Stimulated activated naive CD8-positive, alpha-beta T cell treated with anti-CD3 and anti-CD28 coated beads, Interleukin-15, Interleukin-2, amounts not matched to agents 100 U/mL and 50 U/mL, for 24 hours (primary cell): Measurements from ENCODE around the gene IQCN.

ENCODE experiments used
- ATAC-seq: fragments of 150-1000 bp; cut with Tn5 transposase; one replicate; pipeline ENCODE4 v1.10.0; 2021
- DNase-seq: peaks from one replicate; pipeline ENCODE4 v3.0.0; 2021

The IQCN gene

GRCh38 chr19:18274219-18274780 lies at the start of gene IQCN:
Gene IQCN, minus strand, starts transcription at chr19:18274452. Its CDS starts 4,974 bp downstream, at chr19:18269478.
- DNase-seq: peak; percentile 57
- ATAC-seq: peak; percentile 74

GRCh38 chr19:18322759-18323460 lies 48.7 kb upstream of the IQCN start, which contains the start of gene LSM4:
Gene LSM4, minus strand, starts transcription at chr19:18323076. Its CDS starts 56 bp downstream, at chr19:18323020.
- DNase-seq (peak; percentile 99), ATAC-seq (peak; percentile 97)

- DNase-seq (peak; percentile 69), ATAC-seq (no peak)
Measured at GRCh38 chr19:18322318-18322758, 48.1 kb upstream of the IQCN start.

- DNase-seq: no peak
- ATAC-seq: no peak
Measured at GRCh38 chr19:18321734-18322102, 47.5 kb upstream of the IQCN start.

- no peak for ATAC-seq
- DNase-seq: no peak
Measured at GRCh38 chr19:18320865-18321733, 46.8 kb upstream of the IQCN start.

GRCh38 chr19:18319591-18320135 lies 45.4 kb upstream of the IQCN start:
- DNase-seq (no peak), ATAC-seq (no peak)

- ATAC-seq (no peak), DNase-seq (peak; percentile 64)
Measured at GRCh38 chr19:18317961-18318800, 43.9 kb upstream of the IQCN start.

- no peak for DNase-seq
- no peak for ATAC-seq
Measured at GRCh38 chr19:18313398-18313797, 39.1 kb upstream of the IQCN start.

GRCh38 chr19:18312092-18312534 lies 37.9 kb upstream of the IQCN start:
- ATAC-seq (no peak), DNase-seq (no peak)

GRCh38 chr19:18311502-18312091 lies 37.3 kb upstream of the IQCN start:
- DNase-seq: no peak
- ATAC-seq: no peak

GRCh38 chr19:18310966-18311365 lies 36.7 kb upstream of the IQCN start:
- ATAC-seq (no peak), DNase-seq (no peak)

- DNase-seq: no peak
- no peak for ATAC-seq
Measured at GRCh38 chr19:18310118-18310909, 36.1 kb upstream of the IQCN start.

- DNase-seq (no peak), ATAC-seq (no peak)
Measured at GRCh38 chr19:18309525-18310064, 35.3 kb upstream of the IQCN start.

- DNase-seq: no peak
- ATAC-seq: no peak
Measured at GRCh38 chr19:18308948-18309325, 34.7 kb upstream of the IQCN start.

- DNase-seq: no peak
- ATAC-seq: no peak
Measured at GRCh38 chr19:18308051-18308947, 34.0 kb upstream of the IQCN start.

GRCh38 chr19:18307271-18307681 lies 33.0 kb upstream of the IQCN start:
- DNase-seq: peak; percentile 61
- no peak for ATAC-seq

- no peak for DNase-seq
- ATAC-seq: no peak
Measured at GRCh38 chr19:18306888-18307260, 32.6 kb upstream of the IQCN start.

- no peak for DNase-seq
- no peak for ATAC-seq
Measured at GRCh38 chr19:18306209-18306887, 32.1 kb upstream of the IQCN start.
